ENCODE measurements around the gene CCDC82.
A peak's percentile ranks its signal among the peaks of the same experiment; 100 is the strongest.

Gene CCDC82

GRCh38 chr11:96339706-96340554 is 49.8 kb downstream of the CCDC82 start:
- CTCF ChIA-PET: interaction anchor here (0.7 to 5.6 kb wide), 17 partner anchors 8 to 505 kb away, joined by 3 to 57 read pairs (median 3); partner anchors contain the start of genes CCDC82 and JRKL
- peak overlapping the region; percentile 81 for H3K4me3 ChIP-seq (ENCODE audit: low read depth, low read length)
- TF ChIP-seq CTCF (IDR thresholded peaks at IDR 0.05; ENCODE audit: insufficient read depth, low read length, missing control alignments): no peak
- no peak for DNase-seq (ENCODE audit: low read depth, low spot score)
- POLR2A ChIA-PET: interaction anchor here (1.3 to 1.6 kb wide), 2 partner anchors 31 to 33 kb away, joined by 3 to 9 read pairs; no protein-coding TSS in a partner anchor

GRCh38 chr11:96338910-96339705 is 50.6 kb downstream of the CCDC82 start:
- CTCF ChIA-PET: interaction anchor here (0.8 to 2.2 kb wide), 10 partner anchors 12 to 287 kb away, joined by 3 to 6 read pairs (median 3); partner anchors contain the start of genes CCDC82 and JRKL
- DNase-seq (ENCODE audit: low read depth, low spot score): no peak
- POLR2A ChIA-PET: interaction anchor here (0.6 to 1.6 kb wide), 4 partner anchors 30 to 137 kb away, joined by 3 to 9 read pairs (median 5); no protein-coding TSS in a partner anchor
- H3K4me3 ChIP-seq (ENCODE audit: low read depth, low read length): peak overlapping the region; percentile 81
- no peak for TF ChIP-seq CTCF (IDR thresholded peaks at IDR 0.05; ENCODE audit: insufficient read depth, low read length, missing control alignments)

GRCh38 chr11:96337541-96338431 is 51.9 kb downstream of the CCDC82 start:
- DNase-seq (ENCODE audit: low read depth, low spot score): no peak
- CTCF ChIA-PET: interaction anchor here (0.7 to 1.6 kb wide), 7 partner anchors 14 to 501 kb away, joined by 3 to 5 read pairs (median 3); no protein-coding TSS in a partner anchor
- peak overlapping the region; percentile 40 for H3K4me3 ChIP-seq (ENCODE audit: low read depth, low read length)
- no peak for TF ChIP-seq CTCF (IDR thresholded peaks at IDR 0.05; ENCODE audit: insufficient read depth, low read length, missing control alignments)
- POLR2A ChIA-PET: no interaction called here

GRCh38 chr11:96335388-96335787 is 54.3 kb downstream of the CCDC82 start:
- no peak for DNase-seq (ENCODE audit: low read depth, low spot score)
- ChIA-PET POLR2A (no interaction called here), CTCF (interaction anchor here (0.7 to 1.1 kb wide), 5 partner anchors 8 to 349 kb away, joined by 3 to 5 read pairs (median 3); no protein-coding TSS in a partner anchor)
- no peak overlapping the region for H3K4me3 ChIP-seq (ENCODE audit: low read depth, low read length)
- no peak for TF ChIP-seq CTCF (IDR thresholded peaks at IDR 0.05; ENCODE audit: insufficient read depth, low read length, missing control alignments)

- ChIA-PET POLR2A (no interaction called here), CTCF (interaction anchor here (0.6 to 1.4 kb wide), 3 partner anchors 9 to 179 kb away, joined by 3 to 5 read pairs (median 3); partner anchors contain the start of gene MAML2)
- no peak for TF ChIP-seq CTCF (IDR thresholded peaks at IDR 0.05; ENCODE audit: insufficient read depth, low read length, missing control alignments)
- no peak overlapping the region for H3K4me3 ChIP-seq (ENCODE audit: low read depth, low read length)
- no peak for DNase-seq (ENCODE audit: low read depth, low spot score)
These were observed 55.5 kb downstream of the CCDC82 start for GRCh38 chr11:96334219-96334618.

All from AG04449 (cell line).